Measurements from ENCODE around the gene PLD3.
"Not testable (repeated sequence)": the region's sequence is repeated elsewhere in the genome, so short reads cannot be mapped to it uniquely, and the experiment has no call there.

Gene PLD3

GRCh38 chr19:40365613-40366401 is 17.3 kb downstream of the PLD3 start:
- DNase-seq, result peak; percentile 69

DNA sequence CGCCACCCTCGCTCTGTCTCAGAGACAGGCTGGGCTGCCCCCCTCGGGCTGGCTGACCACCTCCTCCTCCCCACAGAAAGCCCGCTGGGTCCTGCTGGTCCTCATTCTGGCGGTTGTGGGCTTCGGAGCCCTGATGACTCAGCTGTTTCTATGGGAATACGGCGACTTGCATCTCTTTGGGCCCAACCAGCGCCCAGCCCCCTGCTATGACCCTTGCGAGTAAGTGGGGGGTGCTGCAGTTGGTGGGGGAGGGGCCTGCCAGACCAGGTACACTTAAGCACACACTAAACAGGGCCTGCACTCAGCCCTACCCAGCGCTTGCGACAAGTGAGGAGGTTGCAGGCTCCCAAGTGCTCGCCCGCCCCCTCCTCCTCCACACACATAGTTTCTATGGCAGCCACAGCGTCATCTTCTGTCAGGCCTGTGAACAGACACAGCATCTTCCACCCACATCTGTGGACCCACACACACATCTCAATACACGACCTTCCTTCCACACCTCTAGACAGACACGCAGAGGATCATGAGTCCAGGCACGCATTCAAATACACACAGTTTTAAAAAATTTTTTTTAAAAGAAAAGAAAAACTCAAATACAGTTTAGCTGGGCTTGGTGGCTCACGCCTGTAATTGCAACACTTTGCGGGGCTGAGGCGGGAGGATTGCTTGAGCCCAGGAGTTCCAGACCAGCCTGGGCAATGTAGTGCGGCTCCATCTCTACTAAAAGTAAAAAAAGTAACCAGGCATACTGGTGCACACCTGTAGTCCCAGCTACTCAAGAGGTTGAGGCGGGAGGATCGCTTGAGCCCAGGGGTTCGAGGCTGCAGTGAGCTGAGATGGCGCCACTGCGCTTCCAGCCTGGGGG is 18.4 kb downstream of the PLD3 start:
- no peak for DNase-seq

- DNase-seq, result no peak
Observed at GRCh38 chr19:40367577-40368434, 19.3 kb downstream of the PLD3 start.

- DNase-seq, result no peak
Observed at GRCh38 chr19:40369797-40370196, 21.3 kb downstream of the PLD3 start.

- not testable (repeated sequence) for DNase-seq
Observed at GRCh38 chr19:40370253-40370652, 21.8 kb downstream of the PLD3 start.

GRCh38 chr19:40370997-40371801 is 22.7 kb downstream of the PLD3 start:
- no peak for DNase-seq

DNA sequence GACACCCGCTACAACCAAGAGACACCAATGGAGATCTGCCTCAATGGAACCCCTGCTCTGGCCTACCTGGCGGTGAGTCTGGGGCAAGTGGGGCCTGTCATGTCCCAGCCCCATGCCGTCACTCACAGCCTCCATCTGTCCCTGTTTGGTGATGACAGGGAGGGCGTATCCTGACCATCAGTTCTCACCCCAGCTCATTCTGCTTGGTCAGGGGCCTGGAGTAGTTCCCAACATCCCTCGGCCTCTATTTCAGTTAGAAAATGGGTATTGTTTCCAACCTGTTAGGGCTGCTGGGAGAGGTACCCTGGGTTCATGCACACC is 23.3 kb downstream of the PLD3 start:
- DNase-seq, result no peak

DNA sequence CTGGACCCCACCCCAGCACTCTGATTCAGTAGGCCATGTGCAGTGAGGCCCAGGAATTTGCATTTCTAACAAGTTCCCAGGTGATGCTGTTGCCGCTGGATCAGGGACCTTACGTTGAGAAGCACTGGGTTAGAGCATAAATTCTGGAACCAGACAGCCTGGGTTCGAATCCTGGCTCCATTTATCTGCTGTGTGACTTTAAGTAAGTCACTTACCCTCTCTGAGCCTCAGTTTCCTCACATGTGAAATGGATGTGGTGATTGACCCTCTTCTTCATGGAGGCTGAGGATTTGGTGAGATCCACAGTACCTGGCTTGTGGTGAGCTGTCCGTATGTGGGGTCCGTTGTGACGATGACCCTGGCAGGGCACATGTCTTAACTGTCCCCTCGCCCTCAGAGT is 25.6 kb downstream of the PLD3 start:
- no peak for DNase-seq

DNA sequence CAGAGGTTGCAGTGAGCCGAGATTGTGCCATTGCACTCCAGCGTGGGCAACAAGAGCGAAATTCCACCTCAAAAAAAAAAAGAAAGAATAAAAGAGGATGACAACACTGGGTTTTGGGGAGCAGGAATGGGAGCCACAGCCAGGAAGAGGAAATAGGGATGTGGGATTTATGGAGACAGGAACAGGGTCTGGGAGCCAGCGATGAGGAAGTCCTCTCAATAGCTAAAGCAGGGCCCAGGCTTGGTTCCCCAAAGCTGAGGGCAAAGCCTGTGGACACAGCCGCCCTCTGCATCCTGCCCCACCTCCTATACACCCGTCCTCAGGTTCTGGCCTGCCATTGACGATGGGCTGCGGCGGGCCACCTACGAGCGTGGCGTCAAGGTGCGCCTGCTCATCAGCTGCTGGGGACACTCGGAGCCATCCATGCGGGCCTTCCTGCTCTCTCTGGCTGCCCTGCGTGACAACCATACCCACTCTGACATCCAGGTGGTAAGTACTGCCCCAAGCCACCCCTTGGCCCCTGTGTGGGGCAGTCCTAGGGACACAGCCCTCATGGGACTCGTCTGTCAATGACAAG is 27.9 kb downstream of the PLD3 start:
- DNase-seq, result no peak

DNA sequence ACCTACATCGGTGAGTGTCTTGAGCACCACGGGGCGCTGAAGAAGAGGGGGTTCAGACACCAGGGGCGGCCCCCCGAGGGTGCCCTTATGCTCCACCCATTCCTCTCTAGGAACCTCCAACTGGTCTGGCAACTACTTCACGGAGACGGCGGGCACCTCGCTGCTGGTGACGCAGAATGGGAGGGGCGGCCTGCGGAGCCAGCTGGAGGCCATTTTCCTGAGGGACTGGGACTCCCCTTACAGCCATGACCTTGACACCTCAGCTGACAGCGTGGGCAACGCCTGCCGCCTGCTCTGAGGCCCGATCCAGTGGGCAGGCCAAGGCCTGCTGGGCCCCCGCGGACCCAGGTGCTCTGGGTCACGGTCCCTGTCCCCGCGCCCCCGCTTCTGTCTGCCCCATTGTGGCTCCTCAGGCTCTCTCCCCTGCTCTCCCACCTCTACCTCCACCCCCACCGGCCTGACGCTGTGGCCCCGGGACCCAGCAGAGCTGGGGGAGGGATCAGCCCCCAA is 29.4 kb downstream of the PLD3 start:
- no peak for DNase-seq

GRCh38 chr19:40378509-40378908 is 30.0 kb downstream of the PLD3 start:
- DNase-seq, result no peak

GRCh38 chr19:40379446-40380198 is 31.1 kb downstream of the PLD3 start:
- DNase-seq, result no peak

GRCh38 chr19:40380199-40381037 is 31.9 kb downstream of the PLD3 start:
- no peak for DNase-seq

DNA sequence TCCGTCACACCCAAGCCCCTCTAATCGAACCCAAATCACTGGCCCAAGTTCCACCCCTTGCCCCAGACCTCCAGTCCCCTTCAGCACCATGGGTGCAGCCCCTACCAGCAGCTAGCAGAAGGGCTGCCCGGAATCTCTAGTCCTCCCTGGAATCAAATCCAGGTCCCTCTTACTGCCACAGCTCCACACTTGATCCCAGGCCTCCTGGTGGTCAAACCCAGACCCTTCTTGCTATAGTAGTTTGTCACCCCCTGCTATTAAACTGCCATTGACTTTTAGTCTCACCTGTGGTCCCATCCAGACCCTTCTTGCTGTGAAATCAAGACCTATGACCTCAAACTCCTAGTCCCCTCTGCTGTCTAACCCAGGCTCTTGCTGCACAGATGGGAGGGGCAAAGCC is 32.8 kb downstream of the PLD3 start:
- DNase-seq, result no peak

DNA sequence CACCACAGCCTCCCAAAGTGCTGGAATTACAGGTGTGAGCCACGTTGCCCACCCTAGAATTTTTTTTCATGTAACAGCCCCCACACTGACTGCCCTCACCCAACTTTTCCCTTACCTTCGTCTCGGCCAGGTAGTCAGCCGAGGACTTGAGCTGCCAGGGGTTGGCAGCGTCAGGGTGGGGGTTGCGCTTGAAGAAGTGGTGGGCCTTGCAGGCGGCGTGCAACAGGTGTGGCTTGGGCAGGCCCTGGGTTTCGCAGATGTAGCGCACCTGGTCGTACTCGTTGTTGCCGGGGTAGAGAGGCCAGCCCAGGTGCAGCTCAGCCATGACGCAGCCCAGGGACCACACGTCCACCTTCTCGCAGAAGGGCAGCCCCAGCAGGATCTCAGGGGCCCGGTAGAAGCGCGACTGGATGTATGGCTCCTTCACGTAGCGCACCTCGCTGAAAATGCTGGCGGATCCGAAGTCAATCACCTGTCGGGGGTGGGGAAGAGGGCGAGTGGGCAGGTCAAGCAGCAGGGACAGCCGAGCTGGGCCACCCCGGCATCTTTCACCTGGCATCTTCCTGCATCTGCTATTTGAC is 35.3 kb downstream of the PLD3 start:
- no peak for DNase-seq

- DNase-seq, result no peak
Observed at GRCh38 chr19:40387155-40387554, 38.7 kb downstream of the PLD3 start.

DNA sequence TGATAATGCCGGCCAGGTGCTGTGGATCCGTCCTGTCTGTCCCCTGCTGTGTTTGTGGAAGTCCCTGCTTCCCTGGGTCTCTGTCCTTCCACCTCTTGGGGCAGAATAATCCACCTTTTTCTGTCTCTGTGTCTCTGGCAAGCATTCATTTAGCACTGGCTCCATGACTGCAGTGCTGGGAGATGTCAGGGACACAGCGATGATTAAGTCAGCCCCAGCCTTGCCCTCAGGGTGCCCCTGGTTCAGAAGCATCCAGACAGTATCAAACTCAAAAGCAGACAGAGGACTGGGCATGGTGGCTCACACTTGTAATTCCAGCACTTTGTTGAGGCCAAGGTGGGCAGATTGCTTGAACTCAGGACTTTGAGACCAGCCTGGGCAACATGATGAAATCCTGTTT is 40.0 kb downstream of the PLD3 start:
- no peak for DNase-seq

GRCh38 chr19:40389404-40390083 is 41.0 kb downstream of the PLD3 start:
- no peak for DNase-seq

DNA sequence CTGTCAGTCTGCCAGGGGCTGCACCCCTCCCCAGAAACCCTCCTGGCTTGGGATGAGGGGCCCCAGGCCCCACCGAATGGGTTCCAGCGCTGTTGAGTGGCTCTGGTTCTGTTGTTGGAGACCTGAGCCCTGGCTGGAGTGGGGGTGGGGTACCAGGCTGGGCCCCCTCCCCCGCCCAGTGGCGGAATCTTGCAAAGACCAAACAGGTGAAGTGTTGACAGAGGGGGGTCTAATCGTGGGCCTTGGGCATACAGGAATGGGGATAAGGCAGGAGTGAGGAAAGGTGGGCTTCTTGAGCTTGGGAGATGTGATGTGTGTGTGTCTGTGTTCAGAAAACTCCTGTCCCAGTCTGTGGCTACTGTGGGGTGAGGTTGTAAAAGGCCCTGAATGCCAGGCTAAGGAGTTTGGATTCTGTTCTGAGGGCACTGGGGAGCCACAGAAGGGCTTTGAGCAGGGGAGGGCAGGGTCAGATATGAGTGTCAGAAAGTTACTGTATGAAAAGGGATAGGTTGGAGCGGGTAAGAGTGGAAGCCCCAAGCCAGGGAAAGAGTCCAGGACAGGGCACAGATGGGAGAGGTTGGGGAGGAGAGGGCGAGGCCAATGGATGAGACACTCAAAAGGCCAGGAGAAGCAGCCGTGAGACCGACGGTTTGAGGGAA is 41.7 kb downstream of the PLD3 start, which contains the start of gene HIPK4:
Gene HIPK4 (minus strand): TSS at position 98 of the 659 bp plus-strand sequence. CDS start 279 bp downstream, outside the sequence.
- no peak for DNase-seq

All from activated CD4-positive, alpha-beta T cell treated with anti-CD3 and anti-CD28 coated beads, Interleukin-10, Interleukin-2, amounts not matched to agents 100 ng/mL and 50 ng/mL, durations not matched to agents 16 hours and 8 hours (primary cell).